Stimulated activated CD4-positive, alpha-beta T cell treated with anti-CD3 and anti-CD28 coated beads, Interleukin-2, amount 100 ng/mL, for 48 hours (primary cell): ENCODE data around the gene CD28.
A peak's percentile ranks its signal among the peaks of the same experiment; 100 is the strongest.
"Not testable (repeated sequence)": the region's sequence is repeated elsewhere in the genome, so short reads cannot be mapped to it uniquely, and the experiment has no call there.

Source experiments
- DNase-seq, 2 donors: peaks; one replicate each; pipeline ENCODE4 v3.0.0-alpha.2; 2020

Gene CD28

DNA sequence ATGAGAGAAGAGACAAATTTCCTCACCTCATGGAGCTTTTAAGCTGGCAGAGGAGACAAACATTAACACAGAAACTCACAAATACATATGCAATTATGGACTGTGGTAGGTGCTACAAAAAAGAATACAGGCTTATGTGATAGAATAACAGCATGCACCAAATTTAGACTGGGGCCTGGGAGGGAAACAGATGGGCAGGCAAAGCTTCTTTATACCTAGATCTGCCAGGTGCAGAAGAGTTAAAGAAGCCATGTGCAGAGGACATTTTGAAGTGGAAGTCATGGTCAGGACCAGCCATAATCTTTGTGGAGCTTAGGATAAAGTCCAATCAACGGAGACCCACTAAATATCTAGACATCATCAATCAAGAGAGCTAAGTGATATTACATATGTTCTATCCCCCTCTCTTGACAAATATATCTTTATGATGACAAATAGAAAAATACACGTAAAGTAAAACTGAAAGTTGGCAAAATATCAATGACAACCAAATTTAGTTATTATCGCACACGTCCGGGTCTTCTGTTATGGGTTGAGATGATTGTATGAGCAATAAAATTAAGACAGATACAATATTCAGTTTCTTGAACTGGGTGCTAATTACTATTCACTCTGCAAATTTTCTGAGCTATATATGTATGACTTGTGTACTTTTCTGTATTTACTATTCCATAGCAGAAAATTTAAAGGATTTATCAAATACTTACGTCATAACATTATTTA is 44.1 kb downstream of the CD28 start:
- DNase-seq: no peak

DNA sequence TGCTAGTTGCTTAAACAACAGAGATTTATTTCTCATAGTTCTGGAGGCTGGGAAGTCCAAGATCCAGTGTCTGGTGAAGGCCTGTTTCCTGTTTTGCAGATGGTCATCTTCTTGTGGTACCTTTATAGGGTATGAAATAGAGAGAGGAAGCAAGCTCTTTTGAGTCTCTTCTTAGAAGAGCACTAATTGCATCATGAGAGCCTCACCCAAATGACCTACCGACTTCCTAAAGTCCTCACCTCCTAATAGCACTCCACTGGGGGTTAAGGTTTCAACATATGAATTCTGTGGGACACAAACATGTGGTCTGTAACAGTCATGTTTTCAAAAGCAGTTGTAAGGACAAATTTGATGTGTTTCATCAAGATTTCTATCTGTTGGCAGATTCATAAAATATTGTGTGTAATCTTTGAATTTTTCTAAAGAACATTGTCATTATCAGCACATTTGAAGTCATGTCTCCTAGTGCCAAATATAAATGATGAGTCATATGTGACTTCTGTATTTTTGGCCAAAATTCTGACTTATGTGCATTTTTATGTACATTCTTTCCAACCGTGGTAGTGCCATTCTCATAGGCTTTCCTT is 45.3 kb downstream of the CD28 start:
- no peak for DNase-seq

DNA sequence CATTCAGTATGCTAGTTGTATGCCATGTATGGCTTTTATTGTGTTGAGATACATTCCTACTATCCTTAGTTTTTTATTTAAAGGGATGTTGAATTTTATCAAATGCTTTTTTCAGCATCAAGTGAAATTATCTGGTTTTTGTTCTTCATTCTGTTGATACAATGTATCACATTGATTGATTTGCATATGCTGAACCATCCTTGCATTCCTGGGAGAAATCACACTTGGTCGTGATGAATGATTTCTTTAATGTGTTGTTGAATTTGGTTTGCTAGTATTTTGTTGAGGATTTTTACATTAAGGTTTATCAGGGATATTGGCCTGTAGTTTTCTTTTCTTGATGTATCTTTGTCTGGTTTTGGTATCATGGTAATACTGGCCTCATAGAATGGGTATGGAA is 49.7 kb downstream of the CD28 start:
- no peak for DNase-seq

DNA sequence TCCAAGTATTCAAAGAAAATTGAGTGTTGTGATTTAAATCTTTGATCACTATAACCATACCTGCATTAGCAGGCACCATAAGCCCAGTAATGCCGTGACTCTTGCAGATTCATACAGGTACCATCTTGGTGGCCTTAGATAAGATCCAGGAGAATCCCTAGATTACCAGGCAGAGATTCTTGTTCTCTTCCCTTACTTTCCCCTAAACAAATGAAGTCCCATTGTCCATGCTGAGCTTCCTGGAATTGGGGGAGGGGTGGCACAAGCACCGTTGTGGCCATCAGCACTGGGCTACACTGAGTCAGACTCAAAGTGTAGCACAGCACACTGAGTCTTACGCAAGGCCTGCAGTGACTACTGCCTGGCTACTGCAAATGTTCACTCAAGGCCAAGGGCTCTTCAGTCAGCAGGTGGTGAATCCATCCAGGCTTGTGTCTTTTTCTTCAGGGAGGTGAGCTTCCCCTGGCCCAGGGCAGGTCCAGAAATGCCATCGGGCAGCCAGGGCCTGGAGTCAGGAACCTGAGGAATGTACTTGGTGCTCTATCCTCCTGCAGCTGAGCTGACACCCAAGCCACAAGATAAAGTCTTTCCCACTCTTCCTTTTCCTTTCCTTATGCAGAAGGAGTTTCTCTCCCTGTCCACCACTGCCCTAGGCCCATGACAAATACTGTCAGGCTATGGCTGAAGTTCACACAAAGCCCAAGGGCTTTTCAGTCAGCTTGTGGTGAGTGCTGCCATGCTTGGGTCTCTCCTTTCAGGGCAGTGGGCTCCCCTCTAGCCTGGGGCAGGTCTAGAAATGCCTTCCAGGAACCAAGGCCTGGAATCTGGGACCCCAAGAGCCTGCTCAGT is 52.6 kb downstream of the CD28 start:
- no peak for DNase-seq

DNA sequence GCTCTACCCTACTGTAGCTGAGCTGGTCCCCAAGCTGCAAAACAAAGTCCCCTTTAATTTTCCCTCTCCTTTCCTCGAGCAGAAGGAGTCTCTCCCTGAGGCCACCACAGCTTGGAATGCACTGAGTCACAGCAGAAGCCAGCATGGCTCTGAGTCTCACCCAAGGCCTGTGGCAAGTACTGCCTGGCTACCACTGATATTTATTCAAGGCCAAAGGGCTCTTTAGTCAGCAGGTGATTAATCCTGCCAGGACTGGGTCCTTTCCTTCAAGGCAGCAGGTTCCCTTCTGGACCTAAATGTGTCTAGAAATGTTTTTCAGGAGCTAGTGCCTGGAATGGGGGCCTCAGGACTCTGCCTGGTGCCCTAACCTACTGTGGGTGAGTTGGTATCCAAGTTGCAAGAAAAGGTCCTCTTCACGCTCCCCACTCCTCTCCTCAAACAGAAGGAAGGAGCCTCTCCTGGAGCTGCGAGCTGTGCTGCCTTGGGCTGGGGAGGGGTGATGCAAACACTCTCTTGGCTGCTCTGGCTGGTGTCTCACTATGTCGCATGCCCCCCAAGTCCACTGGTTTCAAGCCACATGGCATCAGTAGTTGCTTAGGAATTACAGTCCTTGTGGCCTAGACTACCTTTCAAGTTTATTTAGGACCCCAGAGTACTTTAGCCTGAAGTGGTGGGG is 53.4 kb downstream of the CD28 start:
- no peak for DNase-seq

DNA sequence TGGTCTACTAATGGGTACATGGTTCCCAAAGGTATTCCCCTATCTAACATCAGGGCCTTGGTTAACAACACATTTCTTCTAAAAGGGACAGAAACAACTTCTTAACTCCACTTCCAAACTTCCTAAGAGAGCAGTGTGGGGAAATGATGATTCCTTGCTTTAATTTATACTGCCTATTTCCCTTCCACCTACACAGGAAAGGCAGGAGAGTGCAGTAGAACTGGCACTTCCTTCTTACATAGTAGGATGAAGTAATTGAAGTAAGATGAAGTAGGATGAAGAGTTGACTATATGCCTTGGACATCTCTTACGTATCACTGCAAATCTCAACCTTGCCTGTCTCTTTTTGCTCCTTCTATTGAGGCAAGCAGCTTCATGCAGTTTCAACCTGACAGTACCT is 54.7 kb downstream of the CD28 start:
- DNase-seq: no peak

DNA sequence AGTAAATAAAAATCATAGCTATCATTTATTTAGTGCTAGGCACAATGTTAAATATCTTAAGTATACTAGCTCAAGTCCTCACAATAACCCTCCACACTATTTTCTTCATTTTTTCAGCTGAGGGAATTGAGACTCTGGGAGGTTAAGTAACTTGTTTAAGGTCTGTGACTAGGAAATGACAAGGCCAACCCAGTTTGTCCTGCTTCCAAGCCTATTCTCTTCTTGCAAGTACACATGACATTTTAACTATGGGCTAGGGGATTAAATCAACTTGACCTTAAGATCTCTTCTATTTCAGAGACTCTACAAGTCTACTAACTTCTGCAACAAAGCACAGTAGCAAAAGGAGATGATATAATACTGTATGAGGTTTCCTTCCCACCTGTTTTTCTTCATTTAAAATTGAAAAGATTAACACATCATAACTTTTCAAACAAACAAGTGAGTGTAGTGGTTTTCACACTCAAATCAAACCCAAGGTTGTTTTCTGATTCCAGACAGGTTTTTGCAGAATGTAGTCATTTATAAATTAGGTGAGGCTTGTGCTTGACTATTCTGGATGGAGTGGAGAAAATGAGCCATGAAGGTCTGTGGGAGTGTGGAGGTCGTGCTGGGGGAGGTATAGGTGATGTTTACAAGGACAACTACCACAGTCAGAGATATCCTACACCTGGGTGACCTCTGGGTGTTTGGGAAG is 57.0 kb downstream of the CD28 start:
- no peak for DNase-seq

DNA sequence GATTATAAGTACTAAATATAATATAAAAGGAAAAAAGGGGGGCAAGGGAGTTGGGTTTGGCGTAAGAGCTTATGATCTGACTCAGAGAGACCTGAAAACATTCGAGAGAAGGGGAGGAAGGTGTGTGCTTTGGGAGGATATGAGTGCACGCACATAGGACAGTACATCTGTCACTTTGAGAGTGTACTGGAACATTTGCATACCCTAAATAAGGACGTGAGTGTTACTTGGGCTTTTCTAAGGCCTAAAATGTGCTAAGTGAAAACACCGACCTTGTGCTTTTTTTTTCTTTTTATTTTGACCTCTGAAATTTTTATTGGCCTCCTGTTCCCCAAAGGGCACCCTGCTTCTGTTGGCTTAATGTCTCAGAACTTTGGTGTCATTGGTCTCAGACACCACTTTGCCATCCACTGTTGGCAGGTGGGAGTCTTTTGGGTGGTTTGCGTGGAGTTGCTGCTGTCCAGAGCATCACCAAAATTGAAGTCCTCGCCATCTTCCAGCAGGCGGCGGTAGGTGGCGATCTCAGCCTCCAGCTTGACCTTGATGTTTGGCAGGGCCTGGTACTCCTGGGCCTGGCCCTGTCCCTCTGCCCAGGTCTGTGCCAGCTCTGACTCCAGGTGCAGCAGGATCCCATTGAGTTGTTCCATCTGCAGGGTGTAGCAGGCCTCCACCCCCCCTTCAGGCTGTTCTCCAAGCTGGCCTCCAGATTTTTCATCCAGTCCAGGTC is 57.7 kb downstream of the CD28 start:
- DNase-seq: peak in 1 of 2 donors; percentile 41

DNA sequence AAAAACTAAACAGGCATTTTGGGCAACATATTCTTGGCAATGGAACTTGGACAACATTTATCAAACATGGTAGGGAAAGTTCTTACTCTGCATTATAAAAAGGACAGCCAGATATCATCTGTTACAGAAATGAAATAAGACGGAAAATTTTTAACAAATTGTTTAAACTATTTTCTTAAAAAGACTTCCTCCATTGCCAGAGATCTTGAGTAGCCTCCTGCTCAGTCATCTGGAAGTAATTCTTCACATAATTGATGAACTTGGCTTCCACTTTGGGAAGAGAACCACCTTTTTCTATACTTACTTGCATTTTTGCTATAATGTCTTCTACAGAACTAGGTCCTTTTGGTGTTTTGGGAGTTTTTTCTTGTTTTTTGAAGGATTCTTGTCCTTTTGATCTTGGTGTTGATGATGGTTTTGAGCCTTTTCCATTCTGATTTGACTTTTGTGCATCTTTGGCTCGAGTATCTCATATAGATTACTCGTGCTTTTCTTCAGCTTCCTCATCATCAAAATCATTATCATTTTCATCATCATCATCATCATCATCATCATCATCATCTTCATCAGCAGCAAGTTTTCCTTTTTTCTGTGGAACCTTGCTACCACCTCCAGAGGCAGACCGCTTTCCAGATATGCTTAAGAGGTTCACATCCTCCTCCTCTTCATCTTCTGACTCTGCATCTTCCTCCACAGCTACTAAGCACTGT is 66.2 kb downstream of the CD28 start:
- no peak for DNase-seq

DNA sequence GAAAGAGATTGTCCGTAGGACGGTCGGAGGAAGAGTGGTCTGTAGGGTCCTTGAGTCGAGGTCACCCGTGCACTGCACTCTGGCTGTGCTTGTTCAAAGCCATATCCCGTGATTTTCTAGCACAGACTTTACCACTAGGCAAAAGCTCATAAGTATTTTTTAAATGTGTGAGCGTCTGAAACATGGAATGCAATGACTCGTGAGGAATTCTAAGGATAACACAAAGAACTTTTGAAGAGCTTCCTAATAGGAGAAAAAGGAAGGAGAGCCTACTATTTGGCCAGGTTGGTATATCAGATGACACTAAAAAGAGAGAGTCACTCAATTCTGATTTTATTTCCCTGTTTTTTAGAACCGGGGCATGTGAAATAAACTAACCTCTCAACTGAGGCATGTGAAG is 68.3 kb downstream of the CD28 start:
- DNase-seq: no peak

DNA sequence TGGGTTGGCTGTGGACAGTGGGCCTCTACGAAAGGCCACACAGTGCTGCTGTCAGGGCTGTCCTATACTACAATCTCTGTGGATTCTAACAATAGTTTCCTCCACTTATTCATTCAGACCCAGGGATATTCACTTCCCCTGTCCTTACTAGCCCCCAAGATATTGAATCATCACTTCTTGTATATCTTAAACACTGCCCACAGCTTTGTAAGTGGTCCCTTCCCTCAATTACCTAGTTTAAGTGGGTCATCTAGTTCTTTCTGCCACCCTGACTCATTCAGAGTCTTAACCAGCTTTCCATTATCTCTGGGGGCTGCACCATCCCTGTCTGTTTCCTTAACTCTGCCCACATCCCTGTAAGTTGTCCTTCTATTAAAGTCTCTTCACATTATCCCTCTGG is 69.2 kb downstream of the CD28 start:
- DNase-seq: no peak

DNA sequence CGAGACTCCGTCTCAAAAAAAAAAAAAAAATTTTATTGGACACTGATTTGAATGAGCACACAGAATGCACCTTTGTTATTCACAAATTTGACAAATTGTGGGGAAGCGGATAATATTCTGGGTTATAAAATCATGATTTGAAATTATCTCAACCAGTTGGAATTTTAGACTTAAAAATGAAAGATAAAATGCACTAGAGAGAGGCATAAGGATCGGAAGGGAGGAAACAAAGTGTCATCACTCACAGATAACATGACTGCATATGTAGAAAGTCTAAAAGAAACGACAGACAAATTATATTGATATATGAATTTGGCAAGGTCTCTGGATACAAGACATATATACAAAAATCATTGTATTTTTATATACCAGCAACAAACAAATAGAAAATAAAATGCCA is 70.6 kb downstream of the CD28 start:
- no peak for DNase-seq

DNA sequence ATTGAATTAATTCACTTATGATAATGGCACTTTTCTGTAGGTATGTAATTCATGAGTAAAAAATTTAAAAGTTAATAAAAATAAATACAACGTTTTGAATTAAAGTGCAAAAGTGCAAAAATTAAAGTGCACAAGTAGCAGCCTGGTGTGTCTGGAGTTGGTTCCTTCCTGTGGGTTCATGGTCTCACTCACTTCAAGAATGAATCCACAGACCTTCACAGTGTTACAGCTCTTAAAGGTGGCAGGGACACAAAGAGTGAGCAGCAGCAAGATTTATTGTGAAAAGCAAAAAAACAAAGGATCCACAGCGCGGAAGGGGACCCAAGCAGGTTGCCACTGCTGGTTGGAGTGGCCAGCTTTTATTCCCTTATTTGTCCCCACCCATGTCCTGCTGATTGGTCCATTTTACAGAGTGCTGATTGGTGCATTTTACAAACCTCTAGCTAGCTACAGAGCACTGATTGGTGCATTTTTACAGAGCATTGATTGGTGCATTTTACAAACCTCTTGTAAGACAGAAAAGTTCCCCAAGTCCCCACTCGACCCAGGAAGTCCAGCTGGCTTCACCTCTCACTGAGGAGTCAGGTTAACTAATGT is 73.1 kb downstream of the CD28 start:
- DNase-seq: not testable (repeated sequence)

DNA sequence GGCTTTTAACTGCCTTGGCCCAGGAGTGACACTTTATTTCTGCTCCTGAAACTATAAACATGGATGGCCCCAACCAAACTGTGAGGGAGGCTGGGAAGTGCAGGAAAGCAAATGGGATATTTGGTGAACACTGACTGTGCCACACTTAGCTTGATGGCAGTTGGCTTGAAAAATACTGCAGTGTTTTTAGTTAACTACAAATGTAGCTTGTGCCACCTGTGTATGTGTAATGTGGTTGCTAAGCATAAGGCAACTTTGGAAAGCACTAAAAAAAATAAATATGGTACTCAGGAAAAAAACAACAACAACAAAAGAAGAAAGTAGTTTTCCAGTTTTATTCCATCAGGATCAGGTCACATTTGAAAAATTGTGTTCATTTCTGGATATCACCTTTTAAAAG is 73.8 kb downstream of the CD28 start:
- no peak for DNase-seq

DNA sequence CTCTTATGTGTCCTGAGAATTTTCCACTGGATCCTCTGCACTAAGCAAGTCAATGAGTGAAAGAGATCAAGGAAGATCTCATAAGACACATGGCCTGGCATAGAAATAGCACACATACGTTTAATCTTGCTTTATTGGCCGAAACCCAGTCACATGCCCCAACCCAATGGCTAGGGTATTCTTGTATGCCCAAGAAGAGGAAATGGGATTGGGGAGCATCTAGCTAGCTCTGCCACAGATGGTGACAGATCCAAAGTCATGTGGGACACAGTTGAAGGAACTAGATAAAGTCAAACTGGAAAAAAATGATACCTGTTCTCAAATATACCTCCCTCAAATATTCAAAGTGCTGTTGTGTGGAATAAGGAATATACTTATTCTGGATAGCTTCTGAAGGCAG is 74.7 kb downstream of the CD28 start:
- no peak for DNase-seq

DNA sequence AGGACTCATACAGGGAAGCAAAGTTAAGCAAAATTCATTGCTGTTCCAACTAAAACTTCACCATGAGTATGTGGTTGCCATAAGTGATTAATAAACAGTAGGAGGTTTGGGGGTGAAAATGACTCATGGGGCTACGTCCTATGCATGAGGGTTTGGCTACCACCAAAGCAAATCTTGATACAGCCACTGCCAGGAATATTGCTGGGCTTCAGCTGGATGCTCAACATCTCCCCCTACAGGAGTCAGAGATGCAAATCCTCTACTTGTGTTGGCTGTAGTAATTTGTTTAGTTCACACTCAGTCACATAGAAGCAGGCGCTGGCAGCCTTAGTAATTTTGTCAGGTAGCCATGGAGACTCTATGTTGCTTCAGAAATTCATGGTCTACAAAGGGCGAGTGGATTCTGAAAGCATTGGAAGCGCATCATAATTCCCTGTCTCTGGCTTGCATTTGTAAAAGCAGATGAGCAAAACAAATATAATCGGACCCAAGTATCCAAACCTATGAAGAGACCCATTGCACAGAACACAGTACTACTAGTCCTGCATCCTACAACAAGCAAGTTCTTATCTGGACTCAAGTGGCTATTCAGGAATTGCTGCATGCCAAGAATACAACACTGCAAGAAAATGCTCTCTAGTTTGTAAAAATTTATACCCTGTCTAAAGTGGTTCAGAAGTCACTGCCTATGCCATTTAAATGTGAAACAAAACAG is 76.0 kb downstream of the CD28 start:
- peak; percentile 51 to 63 for DNase-seq

DNA sequence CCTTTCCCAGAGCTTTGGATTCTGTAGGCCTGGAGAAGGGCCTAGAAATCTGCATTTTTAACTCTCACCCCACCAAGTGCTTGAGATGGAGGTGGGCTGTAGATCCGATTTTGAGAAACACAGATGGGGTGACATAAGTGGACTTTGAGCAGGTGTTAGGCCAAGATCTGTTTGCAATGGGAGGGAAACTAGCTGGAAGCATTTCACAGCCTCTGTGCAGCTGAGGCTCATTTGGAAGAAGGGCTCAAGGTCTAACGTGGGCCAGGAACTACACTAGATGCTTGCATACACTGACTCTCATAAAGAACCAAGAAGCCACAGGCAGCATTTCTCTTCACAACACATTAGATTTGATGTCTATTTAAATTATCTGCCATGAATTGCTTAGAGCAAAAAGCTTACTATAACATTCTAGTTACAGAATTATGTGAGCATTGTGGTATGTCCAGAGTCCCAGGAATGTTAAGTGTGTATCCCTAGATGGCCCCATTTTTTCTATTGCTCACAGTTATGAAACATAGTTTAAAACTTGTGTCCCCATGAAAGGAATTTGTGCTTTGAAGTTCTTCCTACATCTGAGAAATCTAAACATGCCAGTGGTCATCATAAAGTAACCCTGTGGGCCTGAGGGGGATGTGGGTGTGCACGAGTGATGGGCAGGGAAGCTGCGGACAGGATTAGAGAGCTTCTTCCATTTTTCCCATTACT is 77.2 kb downstream of the CD28 start:
- DNase-seq: no peak

DNA sequence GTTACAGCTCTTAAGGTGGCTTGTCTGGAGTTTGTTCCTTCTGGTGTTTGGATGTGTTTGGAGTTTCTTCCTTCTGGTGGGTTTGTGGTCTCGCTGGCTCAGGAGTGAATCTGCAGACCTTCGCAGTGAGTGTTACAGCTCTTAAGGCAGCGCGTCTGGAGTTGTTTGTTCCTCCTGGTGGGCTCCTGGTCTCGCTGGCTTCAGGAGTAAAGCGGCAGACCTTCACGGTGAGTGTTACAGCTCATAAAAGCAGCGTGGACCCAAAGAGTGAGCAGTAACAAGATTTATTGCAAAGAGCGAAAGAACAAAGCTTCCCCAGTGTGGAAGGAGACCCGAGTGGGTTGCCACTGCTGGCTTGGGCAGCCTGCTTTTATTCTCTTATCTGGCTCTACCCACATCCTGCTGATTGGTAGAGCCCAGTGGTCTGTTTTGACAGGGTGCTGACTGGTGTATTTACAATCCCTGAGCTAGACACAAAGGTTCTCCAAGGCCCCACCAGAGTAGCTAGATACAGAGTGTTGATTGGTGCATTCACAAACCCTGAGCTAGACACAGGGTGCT is 78.4 kb downstream of the CD28 start:
- not testable (repeated sequence) for DNase-seq

DNA sequence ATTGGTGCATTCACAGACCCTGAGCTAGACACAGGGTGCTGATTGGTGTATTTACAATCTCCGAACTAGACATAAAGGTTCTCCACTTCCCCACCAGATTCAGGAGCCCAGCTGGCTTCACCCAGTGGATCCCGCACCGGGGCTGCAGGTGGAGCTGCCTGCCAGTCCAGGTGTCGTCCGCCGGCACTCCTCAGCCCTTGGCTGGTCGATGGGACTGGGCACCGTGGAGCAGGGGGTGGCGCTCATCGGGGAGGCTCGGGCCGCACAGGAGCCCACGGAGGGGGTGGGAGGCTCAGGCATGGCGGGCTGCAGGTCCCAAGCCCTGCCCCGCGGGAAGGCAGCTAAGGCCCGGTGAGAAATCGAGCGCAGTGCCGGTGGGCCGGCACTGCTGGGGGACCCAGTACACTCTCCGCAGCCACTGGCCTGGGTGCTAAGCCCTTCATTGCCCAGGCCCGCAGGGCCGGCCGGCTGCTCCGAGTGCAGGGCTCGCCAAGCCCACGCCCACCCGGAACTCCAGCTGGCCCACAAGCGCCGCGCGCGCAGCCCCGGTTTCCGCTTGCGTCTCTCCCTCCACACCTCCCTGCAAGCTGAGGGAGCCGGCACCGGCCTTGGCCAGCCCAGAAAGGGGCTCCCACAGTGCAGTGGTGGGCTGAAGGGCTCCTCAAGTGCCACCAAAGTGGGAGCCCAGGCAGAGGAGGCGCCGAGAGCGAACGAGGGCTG is 79.1 kb downstream of the CD28 start:
- DNase-seq: not testable (repeated sequence)
